ENCODE results near the gene TRAK2.

Gene TRAK2

GRCh38 chr2:201353116-201353515 lies 98.1 kb downstream of the TRAK2 start:
- no peak for DNase-seq

GRCh38 chr2:201350879-201351278 lies 100.4 kb downstream of the TRAK2 start:
- DNase-seq, result no peak

- no peak for DNase-seq
These were observed 101.7 kb downstream of the TRAK2 start for GRCh38 chr2:201349601-201350000.

- DNase-seq, result no peak
These were observed 102.5 kb downstream of the TRAK2 start for GRCh38 chr2:201348758-201349157.

- no peak for DNase-seq
These were observed 104.1 kb downstream of the TRAK2 start for GRCh38 chr2:201347138-201347537.

- DNase-seq, result no peak
These were observed 105.5 kb downstream of the TRAK2 start for GRCh38 chr2:201345625-201346213.

GRCh38 chr2:201344663-201345366 lies 106.4 kb downstream of the TRAK2 start:
- DNase-seq, result no peak

GRCh38 chr2:201343559-201343958 lies 107.7 kb downstream of the TRAK2 start:
- DNase-seq, result no peak

GRCh38 chr2:201342923-201343322 lies 108.3 kb downstream of the TRAK2 start:
- no peak for DNase-seq

GRCh38 chr2:201329409-201329808 lies 121.8 kb downstream of the TRAK2 start:
- DNase-seq, result no peak

- DNase-seq, result no peak
These were observed 123.6 kb downstream of the TRAK2 start for GRCh38 chr2:201327678-201328077.

Measured in activated T-cell treated with anti-CD3 and anti-CD28 coated beads, Interleukin-2, amount 50 U/mL, for 48 hours (primary cell).